Measurements from ENCODE around the gene GSTM1. TPM values are rescaled to one million over a fixed set of nuclear protein-coding genes. Genes with fewer than 3 reads are reported as not detected.
A peak's percentile ranks its signal among the peaks of the same experiment; 100 is the strongest.
"Not testable (repeated sequence)": the region's sequence is repeated elsewhere in the genome, so short reads cannot be mapped to it uniquely, and the experiment has no call there.

GSTM1 gene
- total RNA-seq, 4 donors from 2014 or later = 0.83 to 299 TPM; not detected in 2

DNA sequence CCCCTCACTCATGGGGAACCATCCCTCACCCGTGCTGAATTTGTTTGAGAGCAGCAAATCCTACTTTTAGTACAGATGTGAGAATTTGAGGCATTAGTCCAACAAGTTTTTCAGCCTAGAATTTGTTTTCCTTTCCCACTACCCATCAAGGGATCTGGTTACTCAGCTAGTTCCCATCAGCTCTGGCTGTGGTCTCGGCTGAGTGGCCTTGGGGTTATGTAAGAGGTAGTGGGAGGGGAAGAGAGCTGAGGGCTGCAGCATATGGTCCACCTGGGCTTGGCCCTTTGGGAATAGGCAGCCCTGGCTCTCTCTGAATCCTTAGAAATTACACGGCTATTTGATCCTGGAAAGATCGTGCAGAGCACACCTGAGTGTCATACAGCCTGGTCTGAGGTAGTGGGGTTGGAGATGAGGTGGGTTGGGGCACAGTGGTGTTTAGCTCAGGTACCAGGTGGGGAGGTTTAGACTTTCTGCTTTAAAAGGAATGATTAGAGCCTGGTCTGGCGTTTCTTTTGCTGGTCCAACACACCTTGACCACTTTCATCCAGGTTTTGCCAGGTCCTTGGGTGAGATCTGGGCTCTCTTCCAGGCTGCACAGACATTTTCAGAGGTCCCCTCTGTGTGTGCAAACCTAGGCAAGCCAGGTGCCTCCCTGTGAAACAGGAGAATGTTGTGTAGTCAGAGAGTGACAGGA, 27.5 kb upstream of the GSTM1 start:
- TF ChIP-seq, protein P1, sequence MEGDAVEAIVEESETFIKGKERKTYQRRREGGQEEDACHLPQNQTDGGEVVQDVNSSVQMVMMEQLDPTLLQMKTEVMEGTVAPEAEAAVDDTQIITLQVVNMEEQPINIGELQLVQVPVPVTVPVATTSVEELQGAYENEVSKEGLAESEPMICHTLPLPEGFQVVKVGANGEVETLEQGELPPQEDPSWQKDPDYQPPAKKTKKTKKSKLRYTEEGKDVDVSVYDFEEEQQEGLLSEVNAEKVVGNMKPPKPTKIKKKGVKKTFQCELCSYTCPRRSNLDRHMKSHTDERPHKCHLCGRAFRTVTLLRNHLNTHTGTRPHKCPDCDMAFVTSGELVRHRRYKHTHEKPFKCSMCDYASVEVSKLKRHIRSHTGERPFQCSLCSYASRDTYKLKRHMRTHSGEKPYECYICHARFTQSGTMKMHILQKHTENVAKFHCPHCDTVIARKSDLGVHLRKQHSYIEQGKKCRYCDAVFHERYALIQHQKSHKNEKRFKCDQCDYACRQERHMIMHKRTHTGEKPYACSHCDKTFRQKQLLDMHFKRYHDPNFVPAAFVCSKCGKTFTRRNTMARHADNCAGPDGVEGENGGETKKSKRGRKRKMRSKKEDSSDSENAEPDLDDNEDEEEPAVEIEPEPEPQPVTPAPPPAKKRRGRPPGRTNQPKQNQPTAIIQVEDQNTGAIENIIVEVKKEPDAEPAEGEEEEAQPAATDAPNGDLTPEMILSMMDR (IDR thresholded peaks at IDR 0.05) = no peak
- no peak for TF ChIP-seq POLR2A (IDR thresholded peaks at IDR 0.05)
- Histone ChIP-seq H3K36me3 (peaks cover 0 to 48% (median 4%) of the 10 kb centered on the region in 3 donors), H3K9me3 (no peaks in the 10 kb centered on the region), H3K4me3 (no peak overlapping the region), H3K4me1 (peaks cover 0 to 21% (median 9%) of the 10 kb centered on the region in 3 donors), H3K27ac (no peak overlapping the region), H3K27me3 (no peaks in the 10 kb centered on the region)
- intact Hi-C loops (cut with DNase I) = no loop called here
- WGBS, 2 donors = 75 to 81% methylated on average over 4 to 5 of the region's 5 CpGs
- DNase-seq = no peak

DNA sequence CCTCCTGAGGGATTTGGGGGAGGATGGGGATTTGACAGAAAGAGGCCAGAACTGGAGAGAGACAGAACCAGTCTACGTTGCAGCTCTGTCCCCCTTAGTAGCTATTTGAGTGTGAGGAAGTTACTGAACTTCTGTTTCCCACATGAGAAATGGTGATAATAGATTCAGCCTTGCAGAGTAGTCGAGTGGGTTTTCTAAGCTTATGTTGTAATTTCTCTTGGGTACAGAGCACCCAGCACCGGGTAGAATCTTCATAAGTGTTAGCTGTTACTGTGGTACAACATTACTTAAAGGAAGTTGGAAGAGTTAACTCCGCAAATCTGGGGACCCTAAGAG, 27.0 kb upstream of the GSTM1 start:
- H3K4me3 ChIP-seq; H3K27me3 ChIP-seq; H3K27ac ChIP-seq; DNase-seq; intact Hi-C loops (cut with DNase I); H3K9me3 ChIP-seq: not testable (repeated sequence)
- H3K36me3 ChIP-seq = peaks cover 0 to 48% (median 4%) of the 10 kb centered on the region in 3 donors
- H3K4me1 ChIP-seq = peaks cover 0 to 16% (median 4%) of the 10 kb centered on the region in 3 donors
- WGBS, 2 donors = 56 to 70% methylated on average over 3 to 4 of the region's 4 CpGs

DNA sequence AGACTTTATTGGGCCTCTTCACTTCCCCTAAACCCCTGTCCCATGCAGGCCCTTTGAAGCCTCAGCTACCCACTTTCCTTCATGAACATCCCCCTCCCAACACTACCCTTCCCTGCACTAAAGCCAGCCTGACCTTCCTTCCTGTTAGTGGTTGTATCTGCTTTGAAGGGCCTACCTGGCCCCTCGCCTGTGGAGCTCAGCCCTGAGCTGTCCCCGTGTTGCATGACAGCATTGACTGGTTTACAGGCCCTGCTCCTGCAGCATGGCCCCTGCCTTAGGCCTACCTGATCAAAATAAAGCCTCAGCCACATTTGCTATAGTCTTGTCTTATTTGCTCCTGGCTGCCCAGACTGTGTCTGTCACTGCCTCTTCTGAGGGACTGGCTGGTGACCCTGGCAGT, 26.2 kb upstream of the GSTM1 start:
- DNase-seq = no peak
- no peaks in the 10 kb centered on the region for H3K9me3 ChIP-seq
- 71 to 89% methylated on average over 2 of the region's 2 CpGs for WGBS, 2 donors
- H3K27me3 ChIP-seq = no peaks in the 10 kb centered on the region
- peaks cover 0 to 48% (median 4%) of the 10 kb centered on the region in 3 donors for H3K36me3 ChIP-seq
- H3K27ac ChIP-seq = no peak overlapping the region
- intact Hi-C loops (cut with DNase I) = no loop called here
- no peak overlapping the region for H3K4me3 ChIP-seq
- TF ChIP-seq, protein P1 (IDR thresholded peaks at IDR 0.05) = no peak
- TF ChIP-seq POLR2A (IDR thresholded peaks at IDR 0.05) = no peak
- peaks cover 0 to 12% (median 4%) of the 10 kb centered on the region in 3 donors for H3K4me1 ChIP-seq

DNA sequence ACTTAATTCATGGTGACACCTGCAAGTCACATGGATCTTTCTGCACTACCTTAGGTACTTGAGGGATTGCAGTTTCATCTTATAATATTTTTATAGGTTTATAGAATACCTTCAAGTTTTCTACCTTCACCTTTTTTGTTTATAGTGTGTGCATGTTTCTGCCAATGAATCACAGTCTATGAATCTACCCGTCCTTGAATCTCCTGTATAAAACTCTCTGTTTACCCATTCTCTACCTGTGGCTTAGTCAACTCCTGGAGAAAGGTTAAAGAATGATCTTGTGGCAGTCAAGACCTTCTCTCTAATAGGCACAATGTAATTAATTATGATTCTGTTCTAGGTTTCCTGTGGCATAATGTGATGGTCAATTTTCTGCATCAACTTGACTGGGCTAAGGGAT, 22.9 kb upstream of the GSTM1 start:
- Histone ChIP-seq H3K36me3 (peaks cover 0 to 32% (median 4%) of the 10 kb centered on the region in 3 donors), H3K4me1 (peaks cover 12 to 21% (median 14%) of the 10 kb centered on the region in 3 donors), H3K4me3 (no peak overlapping the region), H3K9me3 (no peaks in the 10 kb centered on the region), H3K27me3 (no peaks in the 10 kb centered on the region), H3K27ac (no peak overlapping the region)
- DNase-seq = no peak
- WGBS, 2 donors = 61 to 76% methylated on average over 1 of the region's 1 CpG
- intact Hi-C loops (cut with DNase I) = no loop called here
- TF ChIP-seq, protein P1 (IDR thresholded peaks at IDR 0.05) = no peak

DNA sequence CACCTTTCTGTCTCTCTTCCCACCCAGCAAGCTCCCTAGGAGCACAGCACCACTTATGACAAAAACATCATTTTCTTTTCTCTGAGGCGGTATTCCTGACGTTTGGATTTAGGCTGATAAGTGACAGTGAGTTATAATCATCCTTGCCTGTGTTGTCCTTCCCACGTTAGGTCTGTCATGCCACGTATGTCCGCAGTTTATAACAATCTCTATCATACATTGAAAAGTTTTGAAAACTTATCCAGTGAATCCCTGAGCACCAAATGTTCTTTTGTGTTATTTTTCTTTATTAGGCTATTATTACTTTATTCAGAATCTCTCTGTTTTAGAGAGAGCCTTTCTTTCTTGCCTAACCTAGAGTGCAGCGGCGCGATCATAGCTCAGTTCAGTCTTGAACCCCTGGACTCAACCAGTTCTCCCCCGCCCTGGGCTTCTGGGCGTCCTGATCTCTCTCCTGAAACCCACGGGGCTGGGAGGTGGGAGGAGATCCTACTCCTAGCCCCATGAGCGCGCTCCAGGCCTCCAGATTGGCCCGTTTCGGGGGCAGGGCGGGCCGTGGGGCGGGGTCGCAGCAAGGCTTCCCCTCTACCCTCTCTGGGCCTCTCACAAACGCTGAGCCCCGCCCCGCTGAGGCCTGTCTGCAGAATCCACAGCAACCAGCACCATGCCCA, 20.0 kb upstream of the GSTM1 start, which contains the start of gene GSTM2:
Gene GSTM2, plus strand, starts transcription at position 606 of the 671 bp plus-strand sequence. Its CDS starts 59 bp downstream, at position 665.
- DNase-seq = peak; percentile 22
- intact Hi-C loops (cut with DNase I) = no loop called here
- Histone ChIP-seq H3K4me3 (peak within 1 kb of the TSS; percentile 39 to 79 (median 60)), H3K36me3 (peaks cover 0 to 24% (median 0%) of the 10 kb centered on the region in 3 donors), H3K27ac (peak within 1 kb of the TSS; percentile 9 to 68 (median 66)), H3K9me3 (no peaks in the 10 kb centered on the region), H3K4me1 (peaks cover 12 to 22% (median 14%) of the 10 kb centered on the region in 3 donors), H3K27me3 (no peaks in the 10 kb centered on the region)
- TF ChIP-seq, protein P1 (IDR thresholded peaks at IDR 0.05) = no peak
- TF ChIP-seq POLR2A (IDR thresholded peaks at IDR 0.05) = peak in 1 of 4 donors; percentile 40
- WGBS, 2 donors = 23 to 27% methylated on average over 9 of the region's 22 CpGs

Measured in esophagus squamous epithelium (tissue), 5 donors.